NCI-H526 treated with DMSO at 0.1 percent for 48 hours (cell line): ENCODE results near the gene CFAP70.

Experiments
- DNase-seq: peaks from one replicate; lab custom pipeline; 2025; lab: John Stamatoyannopoulos, UW

CFAP70 gene

DNA sequence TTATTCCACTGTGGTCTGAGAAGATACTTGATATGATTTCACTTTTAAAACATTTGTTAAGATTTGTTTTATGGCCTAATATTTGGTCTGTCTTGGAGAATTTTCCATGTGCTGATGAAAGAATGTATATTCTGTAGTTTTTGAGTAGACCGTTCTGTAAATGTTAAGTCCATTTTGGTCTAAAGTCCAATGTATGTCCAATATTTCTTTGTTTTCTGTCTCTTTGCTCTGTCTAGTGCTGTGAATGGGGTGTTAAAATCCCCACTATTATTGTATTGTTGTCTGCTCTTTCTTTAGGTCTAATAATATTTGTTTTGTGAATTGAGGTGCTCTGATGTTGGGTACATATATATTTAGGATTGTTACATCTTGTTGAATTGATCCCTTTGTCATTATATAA, 142.9 kb downstream of the CFAP70 start:
- no peak for DNase-seq

DNA sequence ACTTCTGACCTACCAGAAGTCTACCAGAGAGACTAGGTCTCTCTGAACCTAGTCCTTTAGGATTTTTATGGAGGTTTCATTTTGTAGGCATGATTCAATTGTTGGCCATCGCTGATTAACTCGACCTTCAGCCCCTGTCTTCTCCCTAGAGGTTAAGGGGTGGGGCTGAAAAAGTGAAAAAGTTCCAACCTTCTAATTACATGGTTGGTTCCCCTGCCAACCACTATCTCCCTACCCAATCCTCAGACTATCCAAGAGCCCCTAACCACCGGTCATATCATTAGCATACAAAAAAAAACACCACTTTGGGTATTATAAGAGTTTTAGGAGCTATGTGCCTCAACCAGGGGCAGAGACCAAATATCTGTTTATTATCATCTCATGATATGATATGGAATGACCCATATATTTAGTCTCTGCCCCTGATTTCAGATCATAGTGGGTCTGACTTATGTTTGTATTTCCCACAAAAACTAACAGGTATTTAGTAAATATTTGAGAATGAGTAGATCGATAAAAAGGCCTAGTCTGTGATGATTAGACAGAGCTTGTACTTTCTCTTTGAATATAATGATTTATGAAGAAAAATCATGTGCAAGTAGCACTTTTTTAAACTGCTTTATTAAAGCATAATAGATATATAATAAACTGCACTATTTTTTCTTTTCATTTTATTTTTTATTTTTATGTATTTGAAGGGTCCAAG, 147.4 kb downstream of the CFAP70 start:
- DNase-seq: no peak

DNA sequence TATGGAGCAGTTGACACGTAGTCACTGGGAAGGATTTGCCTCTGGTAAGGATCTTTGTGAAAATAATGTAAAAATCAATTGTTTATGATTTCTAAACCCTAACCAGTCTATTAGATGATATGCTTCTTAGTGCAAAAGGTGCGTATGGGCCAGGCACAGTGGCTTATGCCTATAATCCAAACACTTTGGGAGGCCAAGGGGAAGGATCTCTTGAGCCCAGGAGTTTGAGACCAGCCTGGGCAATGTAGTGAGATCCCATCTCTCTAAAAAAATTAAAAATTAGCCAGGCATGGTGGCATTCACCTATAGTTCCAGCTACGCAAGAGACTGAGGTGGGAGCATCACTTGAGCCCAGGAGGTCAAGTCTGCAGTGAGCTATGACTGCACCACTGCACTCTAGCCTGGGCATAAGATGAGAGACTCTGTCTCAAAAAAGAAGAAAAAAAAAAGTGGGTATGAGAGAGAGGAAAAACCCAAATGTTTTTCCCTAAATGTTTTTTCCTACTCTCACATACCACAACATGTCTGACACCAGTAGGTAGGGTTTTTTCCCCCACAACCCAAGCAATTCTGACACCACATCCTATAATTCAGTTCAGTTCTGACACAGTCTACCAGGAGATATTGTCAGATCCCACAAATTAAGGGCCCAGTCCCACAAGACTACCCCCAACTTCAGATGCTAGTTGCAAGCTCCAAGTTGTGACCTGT, 148.1 kb downstream of the CFAP70 start:
- DNase-seq: no peak

DNA sequence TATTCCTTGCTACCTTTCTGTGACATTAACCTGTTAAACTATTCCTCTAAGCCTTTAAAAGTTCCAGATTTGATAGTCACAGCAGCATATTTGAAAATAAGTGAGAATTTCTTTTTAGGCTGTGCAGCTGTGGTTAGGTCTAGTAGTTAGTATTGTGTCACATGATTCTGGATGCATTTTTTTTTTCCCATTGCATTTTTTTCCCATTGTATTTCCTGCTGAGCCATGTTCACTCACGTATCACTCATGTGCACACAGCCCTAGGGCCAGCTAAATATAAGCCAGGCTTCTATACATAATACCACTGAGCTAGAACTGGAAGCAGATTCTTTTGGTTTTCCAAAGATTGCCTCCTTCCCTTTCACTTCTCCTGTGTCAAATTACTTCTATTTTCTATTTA, 149.0 kb downstream of the CFAP70 start:
- DNase-seq: no peak

DNA sequence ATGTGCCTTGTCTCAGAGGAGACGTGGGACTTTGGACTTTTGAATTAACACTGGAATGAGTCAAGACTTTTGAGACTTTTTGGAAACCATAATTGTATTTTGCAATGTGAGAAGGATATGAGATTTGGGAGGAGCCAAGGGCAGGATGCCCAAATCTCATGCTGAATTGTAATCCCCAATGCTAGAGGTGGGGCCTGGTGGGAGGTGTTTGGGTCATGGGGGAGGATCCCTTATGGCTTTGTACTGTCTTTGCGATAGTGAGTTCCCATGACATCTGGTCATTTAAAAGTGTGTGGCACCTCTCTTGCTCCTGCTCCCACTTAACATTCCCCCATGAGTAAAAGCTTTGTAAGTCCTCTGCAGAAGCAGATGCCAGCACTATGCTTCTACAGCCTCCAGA, 150.8 kb downstream of the CFAP70 start:
- no peak for DNase-seq

DNA sequence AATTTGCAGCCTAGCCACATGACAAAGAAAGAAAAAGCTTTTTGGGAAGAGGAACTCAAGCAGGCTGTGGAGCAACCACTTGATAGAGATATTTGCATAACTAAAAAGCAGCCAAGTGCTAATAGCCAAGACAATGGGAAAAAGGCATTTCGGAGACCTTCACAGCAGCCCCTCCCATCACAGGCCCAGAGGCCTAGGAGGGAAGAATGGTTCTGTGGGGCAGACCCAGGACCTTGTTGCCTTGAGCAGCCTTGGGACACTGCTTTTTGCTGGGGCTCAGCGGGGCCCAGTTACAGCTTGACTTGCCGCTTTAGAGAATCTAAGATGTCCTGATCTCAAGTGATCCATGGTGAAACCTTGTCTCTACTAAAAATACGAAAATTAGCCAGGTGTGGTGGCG, 152.3 kb downstream of the CFAP70 start:
- DNase-seq: no peak

DNA sequence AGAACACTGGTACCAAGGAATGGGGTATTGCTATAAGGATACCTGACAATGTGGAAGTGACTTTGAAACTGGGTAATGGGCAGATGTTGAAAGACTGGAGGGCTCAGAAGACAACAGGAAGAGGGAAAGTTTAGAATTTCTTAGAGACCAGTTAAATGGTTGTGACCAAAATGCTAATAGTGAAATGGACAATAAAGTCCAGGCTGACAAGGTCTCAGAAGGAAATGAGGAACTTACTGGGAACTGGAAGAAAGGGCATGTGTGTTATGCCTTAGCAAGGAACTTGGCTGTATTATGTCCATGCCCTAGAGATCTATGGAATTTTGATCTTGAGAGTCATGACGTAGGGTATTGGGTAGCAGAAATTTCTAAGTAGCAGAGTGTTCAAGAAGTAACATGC, 152.8 kb downstream of the CFAP70 start:
- DNase-seq: no peak

DNA sequence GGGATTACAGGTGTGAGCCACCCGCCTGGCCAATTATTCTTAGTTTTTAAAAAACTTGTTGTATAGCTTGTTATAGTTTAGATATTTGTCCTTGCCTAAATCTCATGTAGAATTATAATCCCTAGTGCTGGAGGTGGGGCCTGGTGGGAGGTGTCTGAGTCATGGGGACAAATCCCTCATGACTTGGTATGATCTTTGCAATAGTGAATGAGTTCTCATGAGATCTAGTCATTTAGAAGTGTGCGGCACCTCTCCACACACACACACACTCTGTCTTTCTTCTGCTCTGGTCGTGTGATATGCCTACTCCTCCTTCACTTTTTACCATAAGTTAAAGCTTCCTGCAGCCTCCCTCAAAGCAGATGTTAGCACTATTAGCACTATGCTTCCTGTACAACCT, 153.6 kb downstream of the CFAP70 start:
- no peak for DNase-seq
